Body of pancreas (tissue), 4 donors: ENCODE results near the gene MANBA.

Experiments used
- CTCF ChIP-seq, 7 experiments: fragments of 450-650 bp in 4 of 7; fragments of 200-600 bp in 3 of 7; sonication (generic) in 3 of 7; IDR thresholded peaks; one replicate each; pipeline ENCODE4 v1.5.1; 2016 to 2019; ENCODE audit warnings: antibody characterized with exemption in 7 of 7
- POLR2A ChIP-seq, 3 donors: fragments of 450-650 bp; IDR thresholded peaks; one replicate each; pipeline ENCODE4 v1.6.1; 2016; ENCODE audit warnings: antibody characterized with exemption in 3 of 3, mild to moderate bottlenecking in 2 of 3

DNA sequence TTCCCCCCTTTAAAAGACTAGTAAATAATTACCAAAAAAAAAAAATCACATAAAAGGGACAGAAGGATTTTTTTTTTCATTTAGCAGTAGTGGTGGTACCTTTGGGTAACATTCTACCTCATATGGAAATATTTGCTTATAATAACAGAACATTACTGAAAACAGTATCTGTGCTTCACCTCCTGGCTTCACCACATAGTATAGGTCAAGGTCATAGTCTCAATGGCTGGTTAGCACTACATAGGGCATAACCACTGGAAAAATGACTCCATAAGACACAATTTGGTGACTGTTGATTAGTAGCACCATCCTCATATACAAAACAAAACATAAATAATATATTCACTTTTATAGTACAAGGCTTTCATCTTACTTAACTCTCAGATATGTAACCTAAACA lies 34.7 kb downstream of the MANBA start:
- TF ChIP-seq CTCF (IDR thresholded peaks at IDR 0.05): no peak
- TF ChIP-seq POLR2A (IDR thresholded peaks at IDR 0.05): no peak
